ENCODE measurements around the gene MAP4K2. TPM values are rescaled to one million over a fixed set of nuclear protein-coding genes. Genes with fewer than 3 reads are reported as not detected.

MAP4K2 gene
- total and polyA plus RNA-seq, 4 donors: 15.0 to 41.8 (median 23.8) TPM

- no peaks in the 10 kb centered on the region for H3K27me3 ChIP-seq (ENCODE audit: control insufficient read depth in 3 of 3, insufficient read depth in 3 of 3, low read length in 2 of 3)
- H3K9me3 ChIP-seq (ENCODE audit: control insufficient read depth in 4 of 4, insufficient read depth in 3 of 4, low read length in 3 of 4): no peaks in the 10 kb centered on the region
- H3K27ac ChIP-seq (ENCODE audit: low read depth in 1 of 2, low read length in 1 of 2): peak overlapping the region in 1 of 2 donors; percentile 57
- peaks cover 0 to 24% (median 14%) of the 10 kb centered on the region in 5 donors for H3K4me1 ChIP-seq (ENCODE audit: control insufficient read depth in 5 of 5, insufficient read depth in 5 of 5, low read length in 5 of 5)
- peak overlapping the region; percentile 0 for H3K4me3 ChIP-seq
- H3K9ac ChIP-seq (ENCODE audit: insufficient read depth in 1 of 2, low read length in 2 of 2): no peak overlapping the region
- 57 to 66% methylated on average over 26 of the region's 26 CpGs for WGBS, 2 donors
- no peak for TF ChIP-seq CTCF (IDR thresholded peaks at IDR 0.05; ENCODE audit: control extremely low read depth, extremely low read depth)
- ATAC-seq (ENCODE audit: insufficient read depth, low FRiP score) (no peak), DNase-seq (no peak)
- H3K36me3 ChIP-seq (ENCODE audit: control insufficient read depth in 4 of 4, insufficient read depth in 4 of 4, low read length in 4 of 4): peaks cover 0 to 34% (median 23%) of the 10 kb centered on the region in 4 donors
Measured at GRCh38 chr11:64800303-64801157, 2.5 kb downstream of the MAP4K2 start.

- peaks cover 0 to 24% (median 14%) of the 10 kb centered on the region in 5 donors for H3K4me1 ChIP-seq (ENCODE audit: control insufficient read depth in 5 of 5, insufficient read depth in 5 of 5, low read length in 5 of 5)
- H3K9ac ChIP-seq (ENCODE audit: insufficient read depth in 1 of 2, low read length in 2 of 2): no peak overlapping the region
- TF ChIP-seq CTCF (IDR thresholded peaks at IDR 0.05; ENCODE audit: control extremely low read depth, extremely low read depth): no peak
- H3K9me3 ChIP-seq (ENCODE audit: control insufficient read depth in 4 of 4, insufficient read depth in 3 of 4, low read length in 3 of 4): no peaks in the 10 kb centered on the region
- DNase-seq: peak in 1 of 3 donors; percentile 45
- H3K36me3 ChIP-seq (ENCODE audit: control insufficient read depth in 4 of 4, insufficient read depth in 4 of 4, low read length in 4 of 4): peaks cover 0 to 30% (median 16%) of the 10 kb centered on the region in 4 donors
- no peaks in the 10 kb centered on the region for H3K27me3 ChIP-seq (ENCODE audit: control insufficient read depth in 3 of 3, insufficient read depth in 3 of 3, low read length in 2 of 3)
- H3K27ac ChIP-seq (ENCODE audit: low read depth in 1 of 2, low read length in 1 of 2): peak overlapping the region in 1 of 2 donors; percentile 57
- H3K4me3 ChIP-seq: no peak overlapping the region
- no peak for ATAC-seq (ENCODE audit: insufficient read depth, low FRiP score)
- WGBS, 2 donors: 63 to 70% methylated on average over 14 of the region's 14 CpGs
Measured at GRCh38 chr11:64799623-64800302, 3.3 kb downstream of the MAP4K2 start.

- WGBS, 2 donors: 74 to 78% methylated on average over 7 of the region's 7 CpGs
- H3K4me1 ChIP-seq (ENCODE audit: control insufficient read depth in 5 of 5, insufficient read depth in 5 of 5, low read length in 5 of 5): peaks cover 0 to 21% (median 13%) of the 10 kb centered on the region in 5 donors
- DNase-seq (no peak), ATAC-seq (ENCODE audit: insufficient read depth, low FRiP score) (no peak)
- TF ChIP-seq CTCF (IDR thresholded peaks at IDR 0.05; ENCODE audit: control extremely low read depth, extremely low read depth): no peak
- peak overlapping the region in 1 of 2 donors; percentile 30 for H3K27ac ChIP-seq (ENCODE audit: low read depth in 1 of 2, low read length in 1 of 2)
- no peaks in the 10 kb centered on the region for H3K9me3 ChIP-seq (ENCODE audit: control insufficient read depth in 4 of 4, insufficient read depth in 3 of 4, low read length in 3 of 4)
- H3K9ac ChIP-seq (ENCODE audit: insufficient read depth in 1 of 2, low read length in 2 of 2): no peak overlapping the region
- H3K4me3 ChIP-seq: no peak overlapping the region
- peaks cover 0 to 30% (median 15%) of the 10 kb centered on the region in 4 donors for H3K36me3 ChIP-seq (ENCODE audit: control insufficient read depth in 4 of 4, insufficient read depth in 4 of 4, low read length in 4 of 4)
- H3K27me3 ChIP-seq (ENCODE audit: control insufficient read depth in 3 of 3, insufficient read depth in 3 of 3, low read length in 2 of 3): no peaks in the 10 kb centered on the region
Measured at GRCh38 chr11:64799256-64799622, 3.8 kb downstream of the MAP4K2 start.

Data from lung (tissue), 12 donors.